HEK293 (cell line): ENCODE measurements around the gene MAST2.
A peak's percentile ranks its signal among the peaks of the same experiment; 100 is the strongest.

Source experiments
- HOXA7 ChIP-seq: sonication (generic); formaldehyde crosslinking; IDR thresholded peaks from 2 replicates; pipeline ENCODE4 v1.8.1; 2022; ENCODE audit warnings: missing genetic modification reagents, borderline replicate concordance
- REPIN1 ChIP-seq: fragments of 450-650 bp; formaldehyde crosslinking; IDR thresholded peaks from 2 replicates; pipeline ENCODE4 v1.5.1; 2017; ENCODE audit warnings: missing biosample characterization, missing genetic modification characterization, low read depth
- WT1 ChIP-seq: fragments of 450-650 bp; formaldehyde crosslinking; IDR thresholded peaks from 2 replicates; pipeline ENCODE4 v1.5.1; 2016; ENCODE audit warnings: missing biosample characterization, missing genetic modification characterization
- ZFP37 ChIP-seq: fragments of 450-650 bp; formaldehyde crosslinking; IDR thresholded peaks from 2 replicates; pipeline ENCODE4 v1.5.1; 2016; ENCODE audit warnings: missing biosample characterization, missing genetic modification characterization
- ZNF175 ChIP-seq: fragments of 450-650 bp; formaldehyde crosslinking; IDR thresholded peaks from 2 replicates; pipeline ENCODE4 v1.5.1; 2016; ENCODE audit warnings: missing biosample characterization, missing genetic modification characterization
- ZNF248 ChIP-seq: fragments of 450-650 bp; formaldehyde crosslinking; IDR thresholded peaks from 2 replicates; pipeline ENCODE4 v1.5.1; 2017; ENCODE audit warnings: missing biosample characterization, missing genetic modification characterization
- ZNF335 ChIP-seq: fragments of 450-650 bp; formaldehyde crosslinking; conservative IDR thresholded peaks from 2 replicates; pipeline ENCODE4 v1.5.1; 2016; ENCODE audit warnings: missing biosample characterization, missing genetic modification characterization
- ZNF433 ChIP-seq: fragments of 450-650 bp; formaldehyde crosslinking; IDR thresholded peaks from 2 replicates; pipeline ENCODE4 v1.5.1; 2016; ENCODE audit warnings: missing biosample characterization, missing genetic modification characterization, low read depth
- ZNF530 ChIP-seq: fragments of 450-650 bp; formaldehyde crosslinking; IDR thresholded peaks from 2 replicates; pipeline ENCODE4 v1.5.1; 2016; ENCODE audit warnings: low read depth, missing biosample characterization, missing genetic modification characterization
- ZNF549 ChIP-seq: fragments of 450-650 bp; IDR thresholded peaks from 2 replicates; pipeline ENCODE4 v1.5.1; 2018; ENCODE audit warnings: missing biosample characterization, missing genetic modification characterization, mild to moderate bottlenecking, inconsistent platforms, moderate library complexity
- ZNF596 ChIP-seq: fragments of 450-650 bp; IDR thresholded peaks from 2 replicates; pipeline ENCODE4 v1.5.0; 2018; ENCODE audit warnings: missing biosample characterization, mild to moderate bottlenecking, missing genetic modification characterization, moderate library complexity
- ZNF843 ChIP-seq: fragments of 450-650 bp; formaldehyde crosslinking; IDR thresholded peaks from 2 replicates; pipeline ENCODE4 v1.5.1; 2016; ENCODE audit warnings: missing biosample characterization, missing genetic modification characterization
- ZSCAN16 ChIP-seq: fragments of 450-650 bp; formaldehyde crosslinking; IDR thresholded peaks from 2 replicates; pipeline ENCODE4 v1.5.1; 2016; ENCODE audit warnings: missing biosample characterization, missing genetic modification characterization
- ZXDB ChIP-seq: fragments of 450-650 bp; formaldehyde crosslinking; IDR thresholded peaks from 2 replicates; pipeline ENCODE4 v1.5.1; 2016; ENCODE audit warnings: missing biosample characterization, missing genetic modification characterization
- TF ChIP-seq, protein P1 (sequence below): fragments of 450-650 bp; formaldehyde crosslinking; IDR thresholded peaks from 2 replicates; pipeline ENCODE4 v1.5.1; 2016; ENCODE audit warnings: missing biosample characterization, missing genetic modification characterization
- TF ChIP-seq, protein P2 (sequence below): fragments of 450-650 bp; formaldehyde crosslinking; IDR thresholded peaks from 2 replicates; pipeline ENCODE4 v1.5.1; 2017; ENCODE audit warnings: missing biosample characterization, missing genetic modification characterization
- TF ChIP-seq, protein P3 (sequence below): fragments of 450-650 bp; formaldehyde crosslinking; conservative IDR thresholded peaks from 2 replicates; pipeline ENCODE4 v1.5.1; 2016; ENCODE audit warnings: low read depth, missing biosample characterization, missing genetic modification characterization
- TF ChIP-seq, protein P4 (sequence below): fragments of 450-650 bp; formaldehyde crosslinking; IDR thresholded peaks from 2 replicates; pipeline ENCODE4 v1.5.1; 2017; ENCODE audit warnings: missing biosample characterization, missing genetic modification characterization
- TF ChIP-seq, protein P5 (sequence below): fragments of 450-650 bp; formaldehyde crosslinking; IDR thresholded peaks from 2 replicates; pipeline ENCODE4 v1.5.1; 2016; ENCODE audit warnings: missing biosample characterization, missing genetic modification characterization
- TF ChIP-seq, protein P6 (sequence below): fragments of 450-650 bp; formaldehyde crosslinking; IDR thresholded peaks from 2 replicates; pipeline ENCODE4; 2016; ENCODE audit warnings: missing biosample characterization, missing genetic modification characterization
- TF ChIP-seq, protein P7 (sequence below): fragments of 450-650 bp; formaldehyde crosslinking; IDR thresholded peaks from 2 replicates; pipeline ENCODE4 v1.5.1; 2016; ENCODE audit warnings: missing biosample characterization, missing genetic modification characterization, low read depth
- TF ChIP-seq, protein P8 (sequence below): fragments of 450-650 bp; formaldehyde crosslinking; IDR thresholded peaks from 2 replicates; pipeline ENCODE4 v1.5.1; 2016; ENCODE audit warnings: missing biosample characterization, missing genetic modification characterization
- TF ChIP-seq, protein P9 (sequence below): fragments of 450-650 bp; IDR thresholded peaks from 2 replicates; pipeline ENCODE4 v1.5.1; 2018; ENCODE audit warnings: missing biosample characterization, mild to moderate bottlenecking, missing genetic modification characterization

MAST2 gene

DNA sequence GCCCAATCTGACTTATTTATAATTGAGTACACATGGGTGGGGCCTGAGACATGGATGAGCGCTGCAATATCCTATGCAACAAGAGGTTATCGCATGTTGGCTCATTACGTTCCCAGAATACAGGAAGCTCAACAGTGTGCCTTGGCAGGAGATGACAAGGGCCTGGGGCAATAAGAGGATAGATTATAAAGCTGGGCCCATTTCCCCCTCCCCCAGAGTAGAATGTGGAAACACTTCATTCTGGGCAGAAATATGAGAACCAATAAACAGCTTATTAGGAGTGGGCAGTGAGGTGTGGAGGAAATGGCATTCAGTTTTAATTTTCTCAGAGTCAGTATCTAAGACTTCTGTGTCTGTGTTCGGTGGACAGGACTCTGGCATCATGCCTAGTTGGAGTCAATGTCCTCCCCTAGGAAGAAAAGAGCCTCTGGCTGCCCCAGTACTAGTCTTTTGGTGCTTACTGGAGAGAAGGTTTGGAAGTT lies 236.2 kb downstream of the MAST2 start (continued):
- TF ChIP-seq ZNF433 (tag by site-specific recombination), result no peak
- no peak for TF ChIP-seq ZNF335 (tag by site-specific recombination)
- TF ChIP-seq ZNF248, result no peak
- TF ChIP-seq ZNF596 (tag by site-specific recombination), result no peak
- TF ChIP-seq, protein P1, sequence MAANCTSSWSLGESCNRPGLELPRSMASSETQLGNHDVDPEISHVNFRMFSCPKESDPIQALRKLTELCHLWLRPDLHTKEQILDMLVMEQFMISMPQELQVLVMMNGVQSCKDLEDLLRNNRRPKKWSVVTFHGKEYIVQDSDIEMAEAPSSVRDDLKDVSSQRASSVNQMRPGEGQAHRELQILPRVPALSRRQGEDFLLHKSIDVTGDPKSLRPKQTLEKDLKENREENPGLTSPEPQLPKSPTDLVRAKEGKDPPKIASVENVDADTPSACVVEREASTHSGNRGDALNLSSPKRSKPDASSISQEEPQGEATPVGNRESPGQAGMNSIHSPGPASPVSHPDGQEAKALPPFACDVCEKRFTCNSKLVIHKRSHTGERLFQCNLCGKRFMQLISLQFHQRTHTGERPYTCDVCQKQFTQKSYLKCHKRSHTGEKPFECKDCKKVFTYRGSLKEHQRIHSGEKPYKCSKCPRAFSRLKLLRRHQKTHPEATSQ (tag by site-specific recombination), result no peak
- no peak for TF ChIP-seq HOXA7 (CRISPR knock-in tag)
- TF ChIP-seq ZNF843 (tag by site-specific recombination), result peak; percentile 72
- TF ChIP-seq, protein P2, sequence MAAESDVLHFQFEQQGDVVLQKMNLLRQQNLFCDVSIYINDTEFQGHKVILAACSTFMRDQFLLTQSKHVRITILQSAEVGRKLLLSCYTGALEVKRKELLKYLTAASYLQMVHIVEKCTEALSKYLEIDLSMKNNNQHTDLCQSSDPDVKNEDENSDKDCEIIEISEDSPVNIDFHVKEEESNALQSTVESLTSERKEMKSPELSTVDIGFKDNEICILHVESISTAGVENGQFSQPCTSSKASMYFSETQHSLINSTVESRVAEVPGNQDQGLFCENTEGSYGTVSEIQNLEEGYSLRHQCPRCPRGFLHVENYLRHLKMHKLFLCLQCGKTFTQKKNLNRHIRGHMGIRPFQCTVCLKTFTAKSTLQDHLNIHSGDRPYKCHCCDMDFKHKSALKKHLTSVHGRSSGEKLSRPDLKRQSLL, result no peak
- TF ChIP-seq, protein P3, sequence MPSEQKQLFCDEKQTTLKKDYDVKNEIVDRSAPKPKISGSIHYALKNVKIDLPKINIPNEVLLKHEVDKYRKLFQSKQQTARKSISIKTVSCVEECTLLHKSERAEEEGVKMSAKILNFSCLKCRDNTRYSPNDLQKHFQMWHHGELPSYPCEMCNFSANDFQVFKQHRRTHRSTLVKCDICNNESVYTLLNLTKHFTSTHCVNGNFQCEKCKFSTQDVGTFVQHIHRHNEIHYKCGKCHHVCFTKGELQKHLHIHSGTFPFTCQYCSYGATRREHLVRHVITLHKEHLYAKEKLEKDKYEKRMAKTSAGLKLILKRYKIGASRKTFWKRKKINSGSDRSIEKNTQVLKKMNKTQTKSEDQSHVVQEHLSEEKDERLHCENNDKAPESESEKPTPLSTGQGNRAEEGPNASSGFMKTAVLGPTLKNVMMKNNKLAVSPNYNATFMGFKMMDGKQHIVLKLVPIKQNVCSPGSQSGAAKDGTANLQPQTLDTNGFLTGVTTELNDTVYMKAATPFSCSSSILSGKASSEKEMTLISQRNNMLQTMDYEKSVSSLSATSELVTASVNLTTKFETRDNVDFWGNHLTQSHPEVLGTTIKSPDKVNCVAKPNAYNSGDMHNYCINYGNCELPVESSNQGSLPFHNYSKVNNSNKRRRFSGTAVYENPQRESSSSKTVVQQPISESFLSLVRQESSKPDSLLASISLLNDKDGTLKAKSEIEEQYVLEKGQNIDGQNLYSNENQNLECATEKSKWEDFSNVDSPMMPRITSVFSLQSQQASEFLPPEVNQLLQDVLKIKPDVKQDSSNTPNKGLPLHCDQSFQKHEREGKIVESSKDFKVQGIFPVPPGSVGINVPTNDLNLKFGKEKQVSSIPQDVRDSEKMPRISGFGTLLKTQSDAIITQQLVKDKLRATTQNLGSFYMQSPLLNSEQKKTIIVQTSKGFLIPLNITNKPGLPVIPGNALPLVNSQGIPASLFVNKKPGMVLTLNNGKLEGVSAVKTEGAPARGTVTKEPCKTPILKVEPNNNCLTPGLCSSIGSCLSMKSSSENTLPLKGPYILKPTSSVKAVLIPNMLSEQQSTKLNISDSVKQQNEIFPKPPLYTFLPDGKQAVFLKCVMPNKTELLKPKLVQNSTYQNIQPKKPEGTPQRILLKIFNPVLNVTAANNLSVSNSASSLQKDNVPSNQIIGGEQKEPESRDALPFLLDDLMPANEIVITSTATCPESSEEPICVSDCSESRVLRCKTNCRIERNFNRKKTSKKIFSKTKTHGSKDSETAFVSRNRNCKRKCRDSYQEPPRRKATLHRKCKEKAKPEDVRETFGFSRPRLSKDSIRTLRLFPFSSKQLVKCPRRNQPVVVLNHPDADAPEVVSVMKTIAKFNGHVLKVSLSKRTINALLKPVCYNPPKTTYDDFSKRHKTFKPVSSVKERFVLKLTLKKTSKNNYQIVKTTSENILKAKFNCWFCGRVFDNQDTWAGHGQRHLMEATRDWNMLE (tag by site-specific recombination), result no peak
- TF ChIP-seq, protein P4, sequence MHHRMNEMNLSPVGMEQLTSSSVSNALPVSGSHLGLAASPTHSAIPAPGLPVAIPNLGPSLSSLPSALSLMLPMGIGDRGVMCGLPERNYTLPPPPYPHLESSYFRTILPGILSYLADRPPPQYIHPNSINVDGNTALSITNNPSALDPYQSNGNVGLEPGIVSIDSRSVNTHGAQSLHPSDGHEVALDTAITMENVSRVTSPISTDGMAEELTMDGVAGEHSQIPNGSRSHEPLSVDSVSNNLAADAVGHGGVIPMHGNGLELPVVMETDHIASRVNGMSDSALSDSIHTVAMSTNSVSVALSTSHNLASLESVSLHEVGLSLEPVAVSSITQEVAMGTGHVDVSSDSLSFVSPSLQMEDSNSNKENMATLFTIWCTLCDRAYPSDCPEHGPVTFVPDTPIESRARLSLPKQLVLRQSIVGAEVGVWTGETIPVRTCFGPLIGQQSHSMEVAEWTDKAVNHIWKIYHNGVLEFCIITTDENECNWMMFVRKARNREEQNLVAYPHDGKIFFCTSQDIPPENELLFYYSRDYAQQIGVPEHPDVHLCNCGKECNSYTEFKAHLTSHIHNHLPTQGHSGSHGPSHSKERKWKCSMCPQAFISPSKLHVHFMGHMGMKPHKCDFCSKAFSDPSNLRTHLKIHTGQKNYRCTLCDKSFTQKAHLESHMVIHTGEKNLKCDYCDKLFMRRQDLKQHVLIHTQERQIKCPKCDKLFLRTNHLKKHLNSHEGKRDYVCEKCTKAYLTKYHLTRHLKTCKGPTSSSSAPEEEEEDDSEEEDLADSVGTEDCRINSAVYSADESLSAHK (tag by site-specific recombination), result peak; percentile 87
- no peak for TF ChIP-seq ZXDB (tag by site-specific recombination)
- no peak for TF ChIP-seq REPIN1 (tag by site-specific recombination)
- no peak for TF ChIP-seq WT1
- TF ChIP-seq ZSCAN16 (tag by site-specific recombination), result no peak
- TF ChIP-seq, protein P5, sequence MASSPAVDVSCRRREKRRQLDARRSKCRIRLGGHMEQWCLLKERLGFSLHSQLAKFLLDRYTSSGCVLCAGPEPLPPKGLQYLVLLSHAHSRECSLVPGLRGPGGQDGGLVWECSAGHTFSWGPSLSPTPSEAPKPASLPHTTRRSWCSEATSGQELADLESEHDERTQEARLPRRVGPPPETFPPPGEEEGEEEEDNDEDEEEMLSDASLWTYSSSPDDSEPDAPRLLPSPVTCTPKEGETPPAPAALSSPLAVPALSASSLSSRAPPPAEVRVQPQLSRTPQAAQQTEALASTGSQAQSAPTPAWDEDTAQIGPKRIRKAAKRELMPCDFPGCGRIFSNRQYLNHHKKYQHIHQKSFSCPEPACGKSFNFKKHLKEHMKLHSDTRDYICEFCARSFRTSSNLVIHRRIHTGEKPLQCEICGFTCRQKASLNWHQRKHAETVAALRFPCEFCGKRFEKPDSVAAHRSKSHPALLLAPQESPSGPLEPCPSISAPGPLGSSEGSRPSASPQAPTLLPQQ (tag by site-specific recombination), result peak; percentile 58; the same call in 1 of the 2 replicates
- TF ChIP-seq, protein P6, sequence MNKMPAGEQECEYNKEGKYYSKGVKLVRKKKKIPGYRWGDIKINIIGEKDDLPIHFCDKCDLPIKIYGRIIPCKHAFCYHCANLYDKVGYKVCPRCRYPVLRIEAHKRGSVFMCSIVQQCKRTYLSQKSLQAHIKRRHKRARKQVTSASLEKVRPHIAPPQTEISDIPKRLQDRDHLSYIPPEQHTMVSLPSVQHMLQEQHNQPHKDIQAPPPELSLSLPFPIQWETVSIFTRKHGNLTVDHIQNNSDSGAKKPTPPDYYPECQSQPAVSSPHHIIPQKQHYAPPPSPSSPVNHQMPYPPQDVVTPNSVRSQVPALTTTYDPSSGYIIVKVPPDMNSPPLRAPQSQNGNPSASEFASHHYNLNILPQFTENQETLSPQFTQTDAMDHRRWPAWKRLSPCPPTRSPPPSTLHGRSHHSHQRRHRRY, result no peak
- TF ChIP-seq, protein P7, sequence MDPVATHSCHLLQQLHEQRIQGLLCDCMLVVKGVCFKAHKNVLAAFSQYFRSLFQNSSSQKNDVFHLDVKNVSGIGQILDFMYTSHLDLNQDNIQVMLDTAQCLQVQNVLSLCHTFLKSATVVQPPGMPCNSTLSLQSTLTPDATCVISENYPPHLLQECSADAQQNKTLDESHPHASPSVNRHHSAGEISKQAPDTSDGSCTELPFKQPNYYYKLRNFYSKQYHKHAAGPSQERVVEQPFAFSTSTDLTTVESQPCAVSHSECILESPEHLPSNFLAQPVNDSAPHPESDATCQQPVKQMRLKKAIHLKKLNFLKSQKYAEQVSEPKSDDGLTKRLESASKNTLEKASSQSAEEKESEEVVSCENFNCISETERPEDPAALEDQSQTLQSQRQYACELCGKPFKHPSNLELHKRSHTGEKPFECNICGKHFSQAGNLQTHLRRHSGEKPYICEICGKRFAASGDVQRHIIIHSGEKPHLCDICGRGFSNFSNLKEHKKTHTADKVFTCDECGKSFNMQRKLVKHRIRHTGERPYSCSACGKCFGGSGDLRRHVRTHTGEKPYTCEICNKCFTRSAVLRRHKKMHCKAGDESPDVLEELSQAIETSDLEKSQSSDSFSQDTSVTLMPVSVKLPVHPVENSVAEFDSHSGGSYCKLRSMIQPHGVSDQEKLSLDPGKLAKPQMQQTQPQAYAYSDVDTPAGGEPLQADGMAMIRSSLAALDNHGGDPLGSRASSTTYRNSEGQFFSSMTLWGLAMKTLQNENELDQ (tag by site-specific recombination), result no peak
- TF ChIP-seq, protein P8, sequence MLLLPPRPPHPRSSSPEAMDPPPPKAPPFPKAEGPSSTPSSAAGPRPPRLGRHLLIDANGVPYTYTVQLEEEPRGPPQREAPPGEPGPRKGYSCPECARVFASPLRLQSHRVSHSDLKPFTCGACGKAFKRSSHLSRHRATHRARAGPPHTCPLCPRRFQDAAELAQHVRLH (tag by site-specific recombination), result no peak
- TF ChIP-seq ZNF175 (tag by site-specific recombination), result no peak
- TF ChIP-seq, protein P9, sequence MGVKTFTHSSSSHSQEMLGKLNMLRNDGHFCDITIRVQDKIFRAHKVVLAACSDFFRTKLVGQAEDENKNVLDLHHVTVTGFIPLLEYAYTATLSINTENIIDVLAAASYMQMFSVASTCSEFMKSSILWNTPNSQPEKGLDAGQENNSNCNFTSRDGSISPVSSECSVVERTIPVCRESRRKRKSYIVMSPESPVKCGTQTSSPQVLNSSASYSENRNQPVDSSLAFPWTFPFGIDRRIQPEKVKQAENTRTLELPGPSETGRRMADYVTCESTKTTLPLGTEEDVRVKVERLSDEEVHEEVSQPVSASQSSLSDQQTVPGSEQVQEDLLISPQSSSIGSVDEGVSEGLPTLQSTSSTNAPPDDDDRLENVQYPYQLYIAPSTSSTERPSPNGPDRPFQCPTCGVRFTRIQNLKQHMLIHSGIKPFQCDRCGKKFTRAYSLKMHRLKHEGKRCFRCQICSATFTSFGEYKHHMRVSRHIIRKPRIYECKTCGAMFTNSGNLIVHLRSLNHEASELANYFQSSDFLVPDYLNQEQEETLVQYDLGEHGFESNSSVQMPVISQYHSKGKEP (tag by site-specific recombination), result peak; percentile 93
- TF ChIP-seq ZFP37 (tag by site-specific recombination), result no peak
- TF ChIP-seq ZNF549, result no peak
- TF ChIP-seq ZNF530 (tag by site-specific recombination), result no peak
